Osteocyte (in vitro differentiated cells): ENCODE results near the gene ASTN2. TPM values are rescaled to one million over a fixed set of nuclear protein-coding genes. Genes with fewer than 3 reads are reported as not detected.

ENCODE experiments used
- DNase-seq: peaks from one replicate; pipeline ENCODE4 v3.0.0; 2021; ENCODE audit warnings: mixed read lengths; ENCODE audit not compliant: unreplicated experiment; ENCODE audit errors: extremely low spot score
- H3K27ac Mint-ChIP-seq: one replicate; pipeline ENCODE4 v1.8.0; 2021; ENCODE audit warnings: mild to moderate bottlenecking, mixed read lengths; ENCODE audit not compliant: unreplicated experiment
- H3K27me3 Mint-ChIP-seq: one replicate; pipeline ENCODE4 v1.8.0; 2021; ENCODE audit warnings: mixed read lengths; ENCODE audit not compliant: unreplicated experiment
- H3K36me3 Mint-ChIP-seq: one replicate; pipeline ENCODE4 v1.8.0; 2021; ENCODE audit warnings: mixed read lengths; ENCODE audit not compliant: unreplicated experiment
- H3K4me1 Mint-ChIP-seq: one replicate; pipeline ENCODE4 v1.8.0; 2021; ENCODE audit warnings: mixed read lengths; ENCODE audit not compliant: unreplicated experiment
- H3K4me3 Mint-ChIP-seq: one replicate; pipeline ENCODE4 v1.8.0; 2021; ENCODE audit warnings: mild to moderate bottlenecking, moderate library complexity, mixed read lengths; ENCODE audit not compliant: unreplicated experiment
- H3K9me3 Mint-ChIP-seq: one replicate; pipeline ENCODE4 v1.8.0; 2021; ENCODE audit warnings: mixed read lengths; ENCODE audit not compliant: unreplicated experiment
- CTCF ChIP-seq: fragments of 200-600 bp; sonication (generic); IDR thresholded peaks from 2 replicates; pipeline ENCODE4 v1.5.0; 2021; ENCODE audit warnings: antibody characterized with exemption, mild to moderate bottlenecking, moderate library complexity
- total RNA-seq: library from RNA; stranded (reverse); gene quantifications from 2 replicates; pipeline ENCODE4 v1.2.1, GENCODE V29; 2021

The ASTN2 gene
- total RNA-seq, 1 donor from 2014 or later: 2.3 TPM

GRCh38 chr9:117116084-117116483 is 298.8 kb downstream of the ASTN2 start:
- Mint-ChIP-seq H3K27ac (no peak overlapping the region), H3K27me3 (no peaks in the 10 kb centered on the region), H3K36me3 (no peaks in the 10 kb centered on the region), H3K4me3 (no peak overlapping the region), H3K4me1 (no peaks in the 10 kb centered on the region), H3K9me3 (no peaks in the 10 kb centered on the region)
- TF ChIP-seq CTCF: no peak
- no peak for DNase-seq

GRCh38 chr9:117114768-117115167 is 300.1 kb downstream of the ASTN2 start:
- no peak overlapping the region for H3K4me3 Mint-ChIP-seq
- no peak overlapping the region for H3K27ac Mint-ChIP-seq
- no peak for DNase-seq
- H3K36me3 Mint-ChIP-seq: no peaks in the 10 kb centered on the region
- no peak for TF ChIP-seq CTCF
- no peaks in the 10 kb centered on the region for H3K9me3 Mint-ChIP-seq
- H3K27me3 Mint-ChIP-seq: no peaks in the 10 kb centered on the region
- H3K4me1 Mint-ChIP-seq: no peaks in the 10 kb centered on the region

- no peak for DNase-seq
- no peaks in the 10 kb centered on the region for H3K27me3 Mint-ChIP-seq
- H3K27ac Mint-ChIP-seq: no peak overlapping the region
- no peak for TF ChIP-seq CTCF
- H3K4me1 Mint-ChIP-seq: peaks cover 5% of the 10 kb centered on the region
- no peak overlapping the region for H3K4me3 Mint-ChIP-seq
- no peaks in the 10 kb centered on the region for H3K9me3 Mint-ChIP-seq
- H3K36me3 Mint-ChIP-seq: no peaks in the 10 kb centered on the region
Observed at GRCh38 chr9:117104716-117105495, 310.0 kb downstream of the ASTN2 start.

- H3K4me3 Mint-ChIP-seq: no peak overlapping the region
Observed at GRCh38 chr9:117104206-117104605, 310.7 kb downstream of the ASTN2 start.

More at GRCh38 chr9:117104206-117104605, 310.7 kb downstream of the ASTN2 start:
- H3K36me3 Mint-ChIP-seq: no peaks in the 10 kb centered on the region
- no peaks in the 10 kb centered on the region for H3K27me3 Mint-ChIP-seq
- no peak overlapping the region for H3K27ac Mint-ChIP-seq
- peaks cover 3% of the 10 kb centered on the region for H3K4me1 Mint-ChIP-seq
- no peak for TF ChIP-seq CTCF
- no peak for DNase-seq
- no peaks in the 10 kb centered on the region for H3K9me3 Mint-ChIP-seq
